Body of pancreas (tissue), 4 donors: ENCODE measurements around the gene NDUFB11. TPM values are rescaled to one million over a fixed set of nuclear protein-coding genes. Genes with fewer than 3 reads are reported as not detected.

Experiments
- ATAC-seq: fragments of 150-250 bp; one replicate; pipeline ENCODE4 v1.9.1; 2016
- DNase-seq, 4 donors: peaks; one replicate each; pipeline ENCODE4 v3.0.0-alpha.2; 2019
- H3K27ac ChIP-seq, 4 donors: fragments of 200-600 bp; sonication (generic); 1 replicate in 3 of 4; 2 replicates in 1 of 4; pipeline versions ENCODE4 v1.5.1 to v1.6.1; 2016 to 2019; ENCODE audit warnings: mild to moderate bottlenecking in 1 of 4, mixed read lengths in 1 of 4, moderate library complexity in 1 of 4
- H3K27me3 ChIP-seq, 2 donors: fragments of 200-600 bp; sonication (generic); one replicate each; pipeline ENCODE4 v1.6.0; 2016; ENCODE audit warnings: mild to moderate bottlenecking in 1 of 2
- H3K36me3 ChIP-seq, 2 donors: fragments of 200-600 bp; sonication (generic); replicated peaks in 1 of 2; 2 replicates each; pipeline ENCODE4 v1.5.1; 2016; ENCODE audit warnings: low read depth in 2 of 2; ENCODE audit not compliant: insufficient read depth in 1 of 2
- H3K4me1 ChIP-seq: fragments of 200-600 bp; sonication (generic); one replicate; pipeline ENCODE4 v1.6.0; 2016
- H3K4me3 ChIP-seq, 2 donors: fragments of 200-600 bp; sonication (generic); 1 replicate in 1 of 2; 2 replicates in 1 of 2; pipeline ENCODE4 v1.5.1; 2016 to 2019
- H3K9me3 ChIP-seq, 3 donors: fragments of 200-600 bp; sonication (generic); 1 replicate in 2 of 3; 2 replicates in 1 of 3; pipeline ENCODE4 v1.5.1; 2016
- CTCF ChIP-seq, 7 experiments: fragments of 450-650 bp in 4 of 7; fragments of 200-600 bp in 3 of 7; sonication (generic) in 3 of 7; IDR thresholded peaks; one replicate each; pipeline ENCODE4 v1.5.1; 2016 to 2019; ENCODE audit warnings: antibody characterized with exemption in 7 of 7
- POLR2A ChIP-seq, 3 donors: fragments of 450-650 bp; IDR thresholded peaks; one replicate each; pipeline ENCODE4 v1.6.1; 2016; ENCODE audit warnings: antibody characterized with exemption in 3 of 3, mild to moderate bottlenecking in 2 of 3
- WGBS, 2 donors: methylation state at CpG; one replicate each; pipeline ENCODE4 v1.1.5; 2017; 5-methylcytosine and 5-hydroxymethylcytosine counted together
- intact Hi-C: fragments of 100-400 bp; cut with DNase I; formaldehyde crosslinking; loops from one replicate; pipeline ENCODE4 v1.15.1; 2023
- small RNA-seq: library from RNA; depleted of rRNA; stranded (forward); fragments of <200 nt; gene quantifications from one replicate; pipeline ENCODE3, GENCODE V24; 2016
- total RNA-seq, 2 donors: library from RNA; depleted of rRNA; stranded (reverse); fragments of >200 nt; gene quantifications; one replicate each; pipeline ENCODE4 v1.1.0, GENCODE V29; 2016

The NDUFB11 gene
- total RNA-seq, 2 donors from 2014 or later, result 66.7 to 80.1 TPM

DNA sequence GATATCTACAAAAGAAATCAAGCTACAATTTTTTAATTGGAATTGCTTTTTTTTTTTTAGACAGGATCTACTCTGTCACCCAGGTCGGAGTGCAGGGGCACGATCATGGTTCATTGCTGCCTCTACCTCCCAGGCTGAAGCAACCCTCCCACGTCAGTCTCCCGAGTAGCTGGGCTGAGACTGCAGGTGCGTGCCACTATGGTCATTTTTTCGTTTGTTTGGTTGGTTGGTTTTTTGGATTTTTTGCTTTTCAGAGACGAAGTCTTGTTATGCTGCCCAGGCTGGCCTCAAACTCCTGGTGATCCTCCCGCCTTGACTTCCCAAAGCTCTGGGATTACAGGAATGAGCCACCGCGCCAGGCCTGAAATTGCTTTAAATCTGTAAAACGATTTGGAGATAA is 50.6 kb downstream of the NDUFB11 start:
- Histone ChIP-seq H3K36me3 (no peaks in the 10 kb centered on the region), H3K9me3 (no peaks in the 10 kb centered on the region), H3K27me3 (no peaks in the 10 kb centered on the region), H3K27ac (no peak overlapping the region), H3K4me3 (no peak overlapping the region), H3K4me1 (no peaks in the 10 kb centered on the region)
- DNase-seq, result no peak
- ATAC-seq, result no peak
- intact Hi-C loops, result no loop called here
- TF ChIP-seq POLR2A (IDR thresholded peaks at IDR 0.05), result no peak
- no peak for TF ChIP-seq CTCF (IDR thresholded peaks at IDR 0.05)
- WGBS, 2 donors, result 78 to 82% methylated on average over 6 to 11 of the region's 11 CpGs

DNA sequence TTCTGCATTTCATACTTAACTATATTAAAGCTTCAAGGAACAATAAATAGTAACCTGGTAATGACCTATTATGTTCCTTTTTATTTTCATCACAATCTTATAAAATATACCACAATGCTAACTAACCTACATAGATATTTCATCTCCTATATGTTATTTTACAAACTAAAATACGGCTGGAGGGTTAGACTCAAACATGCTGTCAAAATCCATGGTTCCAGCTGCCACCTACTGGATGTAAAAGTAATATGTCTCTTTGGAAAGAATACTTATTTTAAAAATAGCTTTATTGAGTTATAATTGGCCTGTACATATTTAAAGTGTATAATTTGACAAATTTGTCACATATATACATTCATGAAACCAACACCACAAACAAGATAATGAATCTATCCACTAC is 51.3 kb downstream of the NDUFB11 start:
- Histone ChIP-seq H3K36me3 (no peaks in the 10 kb centered on the region), H3K27me3 (no peaks in the 10 kb centered on the region), H3K4me3 (no peak overlapping the region), H3K4me1 (no peaks in the 10 kb centered on the region), H3K9me3 (no peaks in the 10 kb centered on the region), H3K27ac (no peak overlapping the region)
- no peak for TF ChIP-seq POLR2A (IDR thresholded peaks at IDR 0.05)
- peak; percentile 11 to 53 (median 43) for TF ChIP-seq CTCF (IDR thresholded peaks at IDR 0.05)
- no peak for ATAC-seq
- DNase-seq, result peak in 1 of 4 donors; percentile 14
- WGBS, 2 donors, result 0% methylated on average over 1 of the region's 1 CpG
- intact Hi-C loops, result no loop called here

Small RNA genes lying within 50 kb of the gene (small RNA-seq; reads per million reads assigned to genes)
- gene RNU12-2P, result not detected

Other genes starting within 250 kb of the NDUFB11 start
- 1 to 10 TPM; 2.3 to 9.3 TPM for gene JADE3, start 232.3 kb downstream of the NDUFB11 start, total RNA-seq
- gene RGN, start 66.3 kb downstream of the NDUFB11 start, total RNA-seq, result 10 to 100 TPM; 20.8 to 21.5 TPM
- gene RBM10, start 519 bp upstream of the NDUFB11 start, total RNA-seq, result 10 to 100 TPM; 16.1 to 29.0 TPM
- 10 to 100 TPM; 70.8 to 82.4 TPM for gene UBA1, start 49.1 kb upstream of the NDUFB11 start, total RNA-seq
- gene CDK16, start 74.0 kb upstream of the NDUFB11 start, total RNA-seq, result 10 to 100 TPM; 53.2 to 83.4 TPM
- 10 to 100 TPM; 23.1 to 33.3 TPM for gene USP11, start 88.3 kb upstream of the NDUFB11 start, total RNA-seq
- under 1 TPM in 1 of 2 donors, not detected in 1; 0.26 TPM for gene ZNF157, start 225.9 kb upstream of the NDUFB11 start, total RNA-seq